Left ventricle myocardium inferior (tissue), 1 donor: ENCODE results near the gene C3orf62. TPM values are rescaled to one million over a fixed set of nuclear protein-coding genes. Genes with fewer than 3 reads are reported as not detected.

Source experiments
- DNase-seq: peaks from one replicate; pipeline ENCODE4 v3.0.0-alpha.2; 2020
- H3K27ac ChIP-seq: fragments of 200-600 bp; replicated peaks from 2 replicates; pipeline ENCODE4 v1.8.0; 2021
- H3K27me3 ChIP-seq: fragments of 200-600 bp; 2 replicates; pipeline ENCODE4 v1.8.0; 2021; ENCODE audit warnings: low read depth
- H3K36me3 ChIP-seq: fragments of 200-600 bp; 2 replicates; pipeline ENCODE4 v1.8.0; 2021
- H3K4me1 ChIP-seq: fragments of 200-600 bp; 2 replicates; pipeline ENCODE4 v1.8.0; 2021
- H3K4me3 ChIP-seq: fragments of 200-600 bp; 2 replicates; pipeline ENCODE4 v1.8.0; 2021; ENCODE audit warnings: mild to moderate bottlenecking, moderate library complexity
- H3K9me3 ChIP-seq: fragments of 200-600 bp; replicated peaks from 2 replicates; pipeline ENCODE4 v1.8.0; 2021
- intact Hi-C: fragments of 100-400 bp; cut with micrococcal nuclease; formaldehyde crosslinking; loops from one replicate; pipeline ENCODE4 v1.11.0; 2022
- total RNA-seq: library from RNA; stranded (reverse); fragmentation: NEBNext Ultra II Directional; extraction: Animal tissue kit (Norgen Biotek cat#: 25700); gene quantifications from one replicate; pipeline ENCODE4 v1.2.1, GENCODE V29; 2021
- TF ChIP-seq, protein P1 (sequence below): fragments of 200-600 bp; IDR thresholded peaks from 2 replicates; pipeline ENCODE4 v1.8.0; 2021; ENCODE audit warnings: antibody characterized with exemption, mild to moderate bottlenecking, borderline replicate concordance
- donor health status: DM: no; HTN: yes; CAD: no; lungs with severe emphysema.

C3orf62 gene
- total RNA-seq, 1 donor from 2014 or later = 2.8 TPM

DNA sequence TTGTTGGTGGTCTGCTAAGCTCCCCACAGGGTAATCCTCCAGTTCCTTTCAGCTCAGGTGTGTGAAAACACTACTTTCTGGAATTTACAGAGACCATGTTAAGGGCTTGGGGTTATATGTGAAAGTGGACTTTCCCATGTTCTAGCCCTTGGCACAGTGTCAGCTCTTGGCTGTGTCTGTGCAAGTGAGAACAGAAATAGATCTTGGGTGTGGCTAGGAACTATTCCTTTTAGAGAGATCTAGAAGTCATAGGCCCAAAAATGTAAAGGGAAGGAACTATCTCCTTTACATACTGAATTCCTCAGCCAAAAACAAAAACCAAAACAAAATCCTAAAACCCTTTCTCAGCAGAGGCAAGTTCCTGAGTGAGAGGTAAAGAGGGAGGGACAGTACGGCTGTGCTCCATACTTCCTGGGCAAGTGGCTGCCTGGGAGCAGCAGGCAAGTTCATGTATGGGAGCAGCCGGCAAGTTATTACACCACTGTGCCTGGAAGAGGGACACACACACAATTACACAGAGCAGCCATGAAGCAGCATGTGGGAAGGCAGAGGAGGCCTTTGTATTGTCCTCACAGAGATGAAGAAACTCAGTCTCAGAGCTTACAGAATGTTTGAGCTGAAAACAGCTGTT, 19.9 kb upstream of the C3orf62 start:
- TF ChIP-seq, protein P1, sequence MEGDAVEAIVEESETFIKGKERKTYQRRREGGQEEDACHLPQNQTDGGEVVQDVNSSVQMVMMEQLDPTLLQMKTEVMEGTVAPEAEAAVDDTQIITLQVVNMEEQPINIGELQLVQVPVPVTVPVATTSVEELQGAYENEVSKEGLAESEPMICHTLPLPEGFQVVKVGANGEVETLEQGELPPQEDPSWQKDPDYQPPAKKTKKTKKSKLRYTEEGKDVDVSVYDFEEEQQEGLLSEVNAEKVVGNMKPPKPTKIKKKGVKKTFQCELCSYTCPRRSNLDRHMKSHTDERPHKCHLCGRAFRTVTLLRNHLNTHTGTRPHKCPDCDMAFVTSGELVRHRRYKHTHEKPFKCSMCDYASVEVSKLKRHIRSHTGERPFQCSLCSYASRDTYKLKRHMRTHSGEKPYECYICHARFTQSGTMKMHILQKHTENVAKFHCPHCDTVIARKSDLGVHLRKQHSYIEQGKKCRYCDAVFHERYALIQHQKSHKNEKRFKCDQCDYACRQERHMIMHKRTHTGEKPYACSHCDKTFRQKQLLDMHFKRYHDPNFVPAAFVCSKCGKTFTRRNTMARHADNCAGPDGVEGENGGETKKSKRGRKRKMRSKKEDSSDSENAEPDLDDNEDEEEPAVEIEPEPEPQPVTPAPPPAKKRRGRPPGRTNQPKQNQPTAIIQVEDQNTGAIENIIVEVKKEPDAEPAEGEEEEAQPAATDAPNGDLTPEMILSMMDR = no peak
- H3K4me1 ChIP-seq = peaks cover 48% of the 10 kb centered on the region
- H3K36me3 ChIP-seq = peaks cover 81% of the 10 kb centered on the region
- no peaks in the 10 kb centered on the region for H3K9me3 ChIP-seq
- no peak overlapping the region for H3K4me3 ChIP-seq
- intact Hi-C loops = no loop called here
- H3K27me3 ChIP-seq = no peaks in the 10 kb centered on the region
- H3K27ac ChIP-seq = peak overlapping the region; percentile 92
- peak; percentile 55 for DNase-seq

DNA sequence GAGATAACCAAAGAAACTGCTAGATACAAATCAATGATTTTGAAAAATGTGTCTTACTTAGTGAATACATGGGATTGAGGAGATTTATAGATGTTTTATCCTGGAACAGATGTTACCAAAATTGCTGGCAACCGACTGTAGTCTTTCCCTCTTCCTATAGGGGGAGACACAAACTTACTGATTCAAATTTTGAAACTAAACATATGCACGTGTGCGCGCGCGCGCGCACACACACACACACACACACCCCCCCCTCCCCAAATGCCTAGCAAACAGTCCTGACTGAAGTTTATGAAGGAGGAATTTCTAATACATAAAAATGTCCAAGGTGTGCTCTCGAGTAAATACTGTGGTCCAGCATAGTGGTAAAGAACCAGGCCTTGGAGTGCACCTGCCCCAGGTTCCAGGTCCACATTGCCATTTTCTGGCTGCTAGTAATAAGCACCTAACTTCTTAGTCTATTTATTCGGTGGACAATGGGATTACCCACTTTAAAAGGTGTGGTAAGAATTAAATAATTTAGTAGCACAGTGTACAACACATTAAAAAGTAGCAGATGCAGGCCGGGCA, 18.5 kb upstream of the C3orf62 start:
- Histone ChIP-seq H3K4me3 (no peak overlapping the region), H3K27me3 (no peaks in the 10 kb centered on the region), H3K27ac (peak overlapping the region; percentile 92), H3K36me3 (peaks cover 81% of the 10 kb centered on the region), H3K4me1 (peaks cover 47% of the 10 kb centered on the region), H3K9me3 (no peaks in the 10 kb centered on the region)
- DNase-seq = no peak
- TF ChIP-seq, protein P1 = peak; percentile 62
- intact Hi-C loops = no loop called here

DNA sequence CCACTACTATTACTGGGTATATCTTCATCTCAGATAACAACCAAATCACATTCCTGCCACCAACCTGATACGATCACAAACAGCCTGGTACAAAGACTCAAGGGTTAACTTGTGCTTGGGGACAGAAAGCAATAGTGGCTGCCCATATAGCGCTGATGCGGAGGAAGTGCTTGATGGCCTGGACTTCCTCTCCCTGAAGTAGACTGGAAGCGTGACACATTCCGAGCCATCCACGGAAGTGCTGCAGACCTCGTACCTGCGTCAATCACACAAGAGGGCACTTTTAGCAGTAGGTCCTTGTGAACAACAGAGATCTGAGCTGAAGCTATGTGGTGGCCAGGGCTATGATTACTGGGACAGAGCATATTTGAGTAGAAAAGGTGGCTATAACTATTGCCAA, 17.3 kb upstream of the C3orf62 start:
- intact Hi-C loops = no loop called here
- no peak for DNase-seq
- TF ChIP-seq, protein P1 = no peak
- Histone ChIP-seq H3K9me3 (no peaks in the 10 kb centered on the region), H3K27ac (peak overlapping the region; percentile 33), H3K27me3 (no peaks in the 10 kb centered on the region), H3K36me3 (peaks cover 82% of the 10 kb centered on the region), H3K4me3 (no peak overlapping the region), H3K4me1 (peaks cover 41% of the 10 kb centered on the region)

DNA sequence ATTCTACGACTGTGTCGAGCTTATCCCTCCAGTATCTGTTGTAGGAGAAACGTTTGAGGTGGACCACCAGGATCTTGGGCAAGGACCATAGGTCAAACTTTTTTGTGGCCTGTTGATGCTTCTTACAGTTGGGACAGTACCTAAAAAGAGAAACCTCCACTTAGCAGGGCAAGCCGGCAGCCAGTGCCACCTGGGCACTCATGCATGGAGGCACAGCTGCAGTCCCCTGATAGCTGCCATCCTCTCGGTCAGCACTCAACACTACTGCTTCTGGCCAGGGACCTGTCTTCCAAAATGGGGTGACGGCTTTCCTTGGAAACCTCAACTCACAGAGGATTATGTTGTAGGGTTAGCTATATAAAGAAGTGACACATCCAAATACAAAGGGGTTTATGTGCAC, 7.0 kb upstream of the C3orf62 start:
- TF ChIP-seq, protein P1 = no peak
- intact Hi-C loops = no loop called here
- Histone ChIP-seq H3K36me3 (peaks cover 92% of the 10 kb centered on the region), H3K27ac (no peak overlapping the region), H3K27me3 (no peaks in the 10 kb centered on the region), H3K4me3 (no peak overlapping the region), H3K4me1 (peaks cover 11% of the 10 kb centered on the region), H3K9me3 (no peaks in the 10 kb centered on the region)
- DNase-seq = no peak

DNA sequence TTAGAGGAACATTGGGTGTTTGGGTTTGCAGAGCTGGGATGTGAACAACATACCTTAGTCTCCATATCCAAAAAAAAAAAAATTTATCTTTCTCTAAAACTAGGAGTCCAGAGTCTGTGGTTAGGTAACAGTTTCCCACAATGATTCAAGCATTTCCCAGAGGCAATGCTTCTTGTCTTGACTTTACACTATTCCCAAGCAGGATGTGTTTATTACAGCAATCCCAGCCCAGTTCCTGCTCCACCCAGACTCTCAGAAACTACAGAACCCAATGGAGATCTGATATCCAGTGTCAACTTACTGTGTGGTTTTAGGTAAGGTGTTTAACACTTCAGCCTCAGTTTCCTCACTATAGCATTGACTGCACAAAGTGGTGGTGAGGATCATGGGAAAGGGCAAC, 2.3 kb upstream of the C3orf62 start:
- Histone ChIP-seq H3K27ac (peak overlapping the region; percentile 99), H3K4me3 (no peak overlapping the region), H3K27me3 (no peaks in the 10 kb centered on the region), H3K36me3 (peaks cover 46% of the 10 kb centered on the region), H3K9me3 (no peaks in the 10 kb centered on the region), H3K4me1 (peaks cover 44% of the 10 kb centered on the region)
- no peak for DNase-seq
- intact Hi-C loops = loop anchor here (10.0 kb wide), 1 partner anchor 105 kb away; the partner anchor contains the start of gene KLHDC8B
- TF ChIP-seq, protein P1 = no peak
